Adrenal gland (tissue), 5 donors: ENCODE measurements around the gene SLC15A1.
"Not testable (repeated sequence)": the region's sequence is repeated elsewhere in the genome, so short reads cannot be mapped to it uniquely, and the experiment has no call there.

Experiments used
- CTCF ChIP-seq, 6 experiments: fragments of 450-650 bp in 4 of 6; fragments of 200-600 bp in 2 of 6; sonication (generic) in 1 of 6; IDR thresholded peaks; 1 replicate in 5 of 6; 2 replicates in 1 of 6; pipeline versions ENCODE4 v1.5.1 to v1.8.0; 2016 to 2021; ENCODE audit warnings: antibody characterized with exemption in 6 of 6, mild to moderate bottlenecking in 2 of 6, moderate library complexity in 1 of 6
- POLR2A ChIP-seq, 2 donors: fragments of 450-650 bp; IDR thresholded peaks; one replicate each; pipeline ENCODE4 v1.6.1; 2017; ENCODE audit warnings: antibody characterized with exemption in 2 of 2, mild to moderate bottlenecking in 2 of 2, moderate library complexity in 1 of 2
- donor health status: DM: no; HTN: no; CAD: no.

- not testable (repeated sequence) for TF ChIP-seq CTCF, POLR2A (IDR thresholded peaks at IDR 0.05)
Observed at GRCh38 chr13:98754468-98754867, 2.0 kb upstream of the SLC15A1 start.
